GM12891 (cell line): ENCODE measurements around the gene PCOLCE2.
A peak's percentile ranks its signal among the peaks of the same experiment; 100 is the strongest.
"Not testable (repeated sequence)": the region's sequence is repeated elsewhere in the genome, so short reads cannot be mapped to it uniquely, and the experiment has no call there.

ENCODE experiments used
- DNase-seq: peaks from one replicate; pipeline ENCODE4 v3.0.0; 2011; ENCODE audit warnings: low spot score; ENCODE audit not compliant: insufficient read length
- FAIRE-seq: peaks from 2 replicates; lab custom pipeline; 2011; peaks lifted over from hg19 to GRCh38; lab: Jason Lieb, UNC
- PAX5 ChIP-seq: IDR thresholded peaks from 2 replicates; pipeline ENCODE4 v1.6.1; 2011; ENCODE audit warnings: low read length, moderate library complexity, mild to moderate bottlenecking; ENCODE audit not compliant: insufficient read depth, severe bottlenecking
- POLR2A ChIP-seq: IDR thresholded peaks from 2 replicates; pipeline ENCODE4 v1.6.1; 2011; ENCODE audit warnings: low read depth, low read length, control low read depth
- POLR2AphosphoS5 ChIP-seq: IDR thresholded peaks from 2 replicates; pipeline ENCODE4 v1.6.1; 2011; ENCODE audit warnings: low read depth, low read length, control low read depth
- POU2F2 ChIP-seq: IDR thresholded peaks from 2 replicates; pipeline ENCODE4 v1.6.1; 2011; ENCODE audit warnings: low read depth, mild to moderate bottlenecking, control low read depth, low read length, moderate library complexity
- SPI1 ChIP-seq: IDR thresholded peaks from 2 replicates; pipeline ENCODE4 v1.6.1; 2011; ENCODE audit warnings: low read depth, low read length, control low read depth
- TAF1 ChIP-seq: IDR thresholded peaks from 2 replicates; pipeline ENCODE4 v1.6.1; 2011; ENCODE audit warnings: low read depth, low read length, control low read depth

The PCOLCE2 gene

GRCh38 chr3:142875583-142876207 lies 13.2 kb downstream of the PCOLCE2 start:
- FAIRE-seq (no peak), DNase-seq (no peak)
- TF ChIP-seq POLR2A (no peak), TAF1 (no peak), POU2F2 (no peak), PAX5 (no peak), SPI1 (no peak), POLR2AphosphoS5 (no peak)

GRCh38 chr3:142875099-142875498 lies 13.8 kb downstream of the PCOLCE2 start:
- TF ChIP-seq SPI1 (no peak), TAF1 (no peak), PAX5 (no peak), POLR2A (no peak), POLR2AphosphoS5 (no peak), POU2F2 (no peak)
- DNase-seq: no peak
- FAIRE-seq: no peak

- not testable (repeated sequence) for FAIRE-seq, DNase-seq
These were observed 20.5 kb downstream of the PCOLCE2 start for GRCh38 chr3:142868382-142868781.

DNA sequence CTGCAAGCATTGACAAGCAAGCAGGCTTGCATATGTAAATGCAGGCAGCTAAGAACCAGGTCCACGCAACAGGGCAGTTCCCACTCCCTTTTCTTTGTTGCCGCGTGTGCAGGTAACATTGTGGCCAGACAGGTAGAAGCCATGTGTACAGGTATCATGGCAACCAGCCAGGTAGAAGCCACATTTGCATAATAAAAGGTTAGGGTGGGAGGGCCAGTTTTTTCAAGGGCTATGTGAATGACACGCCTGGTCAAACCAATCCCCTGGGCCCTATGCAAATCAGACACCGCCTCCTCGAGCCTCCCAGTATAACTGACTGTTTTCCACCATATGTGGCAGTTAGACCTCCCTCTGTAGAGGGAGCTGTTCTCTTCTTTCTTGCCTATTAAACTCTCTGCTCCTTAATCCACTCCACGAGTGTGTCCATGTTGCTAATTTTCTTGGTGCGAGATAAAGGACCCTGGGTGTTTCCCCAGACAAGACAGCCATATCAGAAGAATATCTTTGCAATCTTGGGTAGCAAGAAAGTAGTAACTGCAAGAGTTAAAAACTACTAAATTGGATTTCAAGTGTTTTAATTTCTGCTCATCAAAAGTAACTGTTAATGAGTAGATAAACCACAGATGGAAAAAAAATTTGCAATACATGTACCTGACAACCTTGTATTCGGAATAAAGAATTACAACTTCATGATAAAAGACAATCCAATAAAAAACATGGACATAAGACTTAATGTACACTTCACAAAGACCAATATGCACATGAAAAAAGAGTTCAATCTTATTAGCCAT lies 21.8 kb downstream of the PCOLCE2 start:
- FAIRE-seq (no peak), DNase-seq (no peak)
- TF ChIP-seq POLR2AphosphoS5 (no peak), PAX5 (no peak), TAF1 (no peak), SPI1 (no peak), POLR2A (no peak), POU2F2 (no peak)

- FAIRE-seq (peak; percentile 55), DNase-seq (no peak)
- TF ChIP-seq SPI1 (peak; percentile 24; the same call in 1 of the 2 replicates), POLR2AphosphoS5 (no peak)
These were observed 24.7 kb downstream of the PCOLCE2 start for GRCh38 chr3:142863930-142864920.

DNA sequence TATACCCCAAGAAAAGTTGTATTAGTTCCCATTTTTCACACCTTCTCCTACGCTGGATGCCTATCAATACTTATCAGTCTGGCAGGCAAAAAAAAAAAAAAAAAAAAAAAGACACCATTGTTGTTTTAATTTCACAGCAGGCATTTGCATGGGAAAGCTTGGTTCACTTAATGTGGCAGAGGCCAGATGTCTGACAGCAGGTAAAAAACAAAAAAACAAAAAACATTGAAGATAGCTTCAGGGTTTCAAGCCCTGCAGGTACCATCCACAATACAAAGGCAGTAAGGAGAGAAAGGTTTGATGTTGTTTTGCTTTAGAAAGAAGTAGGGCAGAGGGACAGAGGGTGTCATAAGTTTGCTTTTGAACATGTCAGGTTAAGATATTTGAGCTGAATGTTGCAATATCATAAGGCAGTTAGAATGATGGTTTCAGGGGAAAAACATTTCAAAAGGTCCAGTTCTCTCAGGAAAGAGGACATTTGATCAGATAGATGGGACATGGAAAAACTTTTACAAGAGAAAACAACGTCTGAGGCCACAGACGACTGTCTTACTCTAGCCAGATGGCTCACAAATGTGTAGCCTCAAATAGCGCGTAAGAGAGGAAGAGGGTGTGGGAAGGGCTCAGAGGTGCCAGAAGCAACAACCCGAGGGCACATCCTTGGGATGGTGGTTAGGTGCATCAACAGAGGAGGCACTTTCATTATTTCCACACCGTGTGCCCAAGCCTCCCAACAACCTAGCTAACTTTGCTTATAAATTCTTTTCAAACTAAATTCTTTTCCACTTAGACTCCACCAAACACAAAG lies 25.7 kb downstream of the PCOLCE2 start:
- DNase-seq (no peak), FAIRE-seq (no peak)
- TF ChIP-seq POLR2A (no peak), POLR2AphosphoS5 (no peak), POU2F2 (no peak), TAF1 (no peak), PAX5 (no peak), SPI1 (no peak)

- no peak for TF ChIP-seq TAF1
- TF ChIP-seq PAX5: no peak
- no peak for TF ChIP-seq POU2F2
- TF ChIP-seq SPI1: no peak
- TF ChIP-seq POLR2A: no peak
- no peak for TF ChIP-seq POLR2AphosphoS5
- DNase-seq (no peak), FAIRE-seq (no peak)
These were observed 27.0 kb downstream of the PCOLCE2 start for GRCh38 chr3:142861926-142862325.

DNA sequence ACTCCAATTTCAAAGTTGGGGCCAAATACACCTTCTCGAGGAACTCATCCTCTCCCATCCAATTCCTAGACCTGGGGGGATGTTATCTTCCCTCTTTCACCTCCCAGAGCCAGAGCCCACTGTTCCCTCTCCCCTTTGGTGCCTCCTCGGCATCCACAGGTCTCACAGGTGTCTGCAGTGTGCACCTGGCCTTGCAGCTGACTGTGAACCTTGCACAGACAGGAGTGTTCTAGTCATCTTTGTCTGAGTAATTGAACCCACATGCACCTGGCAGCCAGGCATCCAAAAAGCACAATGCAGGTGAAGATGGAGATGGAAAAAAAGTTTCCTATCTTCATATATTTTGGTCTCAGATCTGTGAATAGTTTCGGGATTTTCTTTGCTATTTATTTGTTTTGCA lies 30.8 kb downstream of the PCOLCE2 start:
- no peak for FAIRE-seq
- no peak for TF ChIP-seq PAX5
- no peak for TF ChIP-seq POLR2A
- TF ChIP-seq TAF1: no peak
- no peak for TF ChIP-seq POU2F2
- no peak for TF ChIP-seq POLR2AphosphoS5
- TF ChIP-seq SPI1: no peak
- no peak for DNase-seq

DNA sequence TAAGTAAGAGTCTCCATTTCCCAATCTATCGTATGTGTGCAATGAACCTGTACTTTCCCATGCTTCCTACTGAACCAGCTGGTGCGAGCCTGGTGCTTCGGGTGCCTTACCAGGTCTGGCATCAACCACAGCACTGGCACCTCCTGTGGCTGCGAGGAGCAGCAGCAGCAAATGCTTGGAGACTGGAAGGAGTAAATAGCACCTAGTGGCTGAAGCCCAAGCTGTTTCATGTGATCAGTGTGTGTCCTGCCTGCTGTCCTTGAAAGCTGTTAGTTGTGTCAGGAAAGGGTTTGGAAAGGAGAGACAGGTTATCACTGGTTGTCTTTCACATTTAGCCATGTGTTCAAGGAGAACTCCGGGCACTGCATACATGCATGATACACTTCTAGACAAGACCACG lies 31.8 kb downstream of the PCOLCE2 start:
- FAIRE-seq (no peak), DNase-seq (no peak)
- TF ChIP-seq POLR2A: no peak
- no peak for TF ChIP-seq POU2F2
- TF ChIP-seq PAX5: no peak
- TF ChIP-seq TAF1: no peak
- TF ChIP-seq SPI1: no peak
- TF ChIP-seq POLR2AphosphoS5: no peak
